Measurements from ENCODE around the gene EPB41.

- TF ChIP-seq YY1 (IDR thresholded peaks at IDR 0.05) (no peak), GABPA (IDR thresholded peaks at IDR 0.05 in 1 of 2, conservative IDR thresholded peaks at IDR 0.05 in 1 of 2) (no peak), CTCF (IDR thresholded peaks at IDR 0.05; ENCODE audit: low read depth, low read length, missing input control) (no peak), SP1 (IDR thresholded peaks at IDR 0.05) (no peak), ATF3 (IDR thresholded peaks at IDR 0.05) (no peak), NR2F2 (IDR thresholded peaks at IDR 0.05) (no peak), EGR1 (IDR thresholded peaks at IDR 0.05; ENCODE audit: low read depth in 2 of 2) (no peak), MAX (IDR thresholded peaks at IDR 0.05) (no peak), TAF1 (conservative IDR thresholded peaks at IDR 0.05) (no peak)
Observed at GRCh38 chr1:29004288-29004687, 89.9 kb downstream of the EPB41 start.

Data from liver (tissue), 3 donors.